HG03520 (cell line): ENCODE results near the gene AGO4.

Experiments
- ATAC-seq: cut with Tn5 transposase; IDR thresholded peaks from one replicate; pipeline ENCODE4 v1.9.1; 2021; ENCODE audit warnings: mild to moderate bottlenecking, moderate library complexity; ENCODE audit not compliant: unreplicated experiment

Gene AGO4

GRCh38 chr1:35894183-35894582 lies 86.4 kb downstream of the AGO4 start:
- ATAC-seq, result no peak

GRCh38 chr1:35894656-35895055 lies 86.8 kb downstream of the AGO4 start:
- ATAC-seq, result no peak

GRCh38 chr1:35899941-35900340 lies 92.1 kb downstream of the AGO4 start:
- ATAC-seq, result no peak

- no peak for ATAC-seq
These were observed 93.4 kb downstream of the AGO4 start for GRCh38 chr1:35901235-35901634.

- no peak for ATAC-seq
These were observed 94.9 kb downstream of the AGO4 start for GRCh38 chr1:35902671-35903070.
